HepG2 (cell line): Measurements from ENCODE around the gene PPOX. TPM values are rescaled to one million over a fixed set of nuclear protein-coding genes. Genes with fewer than 3 reads are reported as not detected.
A peak's percentile ranks its signal among the peaks of the same experiment; 100 is the strongest.

ENCODE experiments used
- ATAC-seq: fragments of 200-7000 bp; cut with Tn5 transposase; 3 replicates; pipeline ENCODE4 v1.9.1; 2020; ENCODE audit warnings: mild to moderate bottlenecking, moderate library complexity
- BruUV-seq: library from RNA; stranded (reverse); fragments of 400-500 nt; replicated peaks from 2 replicates; lab custom pipeline; 2021; lab: Mats Ljungman, UMichigan
- CTCF ChIA-PET: fragments of 300-600 bp; formaldehyde crosslinking; extraction: SDS; loops from one replicate; lab custom pipeline; 2021; ENCODE audit warnings: low total read pairs, inconsistent platforms, low intra/inter-chr PET ratio; lab: Yijun Ruan, JAX
- POLR2A ChIA-PET: fragments of 350-600 bp; sonication (Branson Sonifier 250); formaldehyde crosslinking; loops from one replicate; lab custom pipeline; 2020; ENCODE audit warnings: antibody characterized with exemption, inconsistent platforms; lab: Yijun Ruan, JAX
- DNase-seq: peaks from one replicate; pipeline ENCODE4 v3.0.0-alpha.2; 2015; ENCODE audit warnings: low spot score
- FAIRE-seq: peaks from 3 replicates; lab custom pipeline; 2011; peaks lifted over from hg19 to GRCh38; lab: Jason Lieb, UNC
- H2AFZ ChIP-seq: one replicate; pipeline ENCODE4 v1.6.1; 2011; ENCODE audit warnings: low read length, inconsistent platforms
- H3K27ac ChIP-seq: fragments of 300-600 bp; 3 replicates; pipeline ENCODE4 v1.8.0; 2011; ENCODE audit warnings: mixed run types, mild to moderate bottlenecking, mixed read lengths, low read length, inconsistent platforms; ENCODE audit not compliant: insufficient read depth; ENCODE audit errors: extremely low read length
- H3K27me3 ChIP-seq, 2 experiments: fragments of 200-600 bp in 1 of 2; 2 replicates in 1 of 2; 3 replicates in 1 of 2; pipeline versions ENCODE4 v1.6.0 to v1.8.0; 2011; ENCODE audit warnings: low read length in 2 of 2, mild to moderate bottlenecking in 2 of 2, moderate library complexity in 2 of 2, inconsistent platforms in 1 of 2; ENCODE audit not compliant: insufficient read depth in 2 of 2, control insufficient read depth in 1 of 2
- H3K36me3 ChIP-seq, 2 experiments: fragments of 200-600 bp in 1 of 2; replicated peaks in 1 of 2; 2 replicates in 1 of 2; 3 replicates in 1 of 2; pipeline versions ENCODE4 v1.5.1 to v1.8.0; 2011; ENCODE audit warnings: low read length in 2 of 2, inconsistent platforms in 1 of 2; ENCODE audit not compliant: insufficient read depth in 2 of 2, control insufficient read depth in 1 of 2
- H3K4me1 ChIP-seq: 2 replicates; pipeline ENCODE4 v1.5.1; 2012; ENCODE audit warnings: low read length, inconsistent platforms; ENCODE audit not compliant: insufficient read depth
- H3K4me2 ChIP-seq: 2 replicates; pipeline ENCODE4 v1.6.0; 2011; ENCODE audit warnings: low read depth, low read length, inconsistent platforms
- H3K4me3 ChIP-seq, 3 experiments: fragments of 200-600 bp in 1 of 3; sonication (generic), shearing (Covaris generic) in 1 of 3; replicated peaks in 1 of 3; 2 replicates each; pipeline ENCODE4 v1.5.1; 2011 to 2016; ENCODE audit warnings: low read length in 3 of 3, inconsistent platforms in 2 of 3, low read depth in 2 of 3, mild to moderate bottlenecking in 2 of 3, control low read depth in 1 of 3, mixed read lengths in 1 of 3; ENCODE audit not compliant: insufficient read depth in 1 of 3
- H3K79me2 ChIP-seq: one replicate; pipeline ENCODE4 v1.6.1; 2011; ENCODE audit warnings: low read length, inconsistent platforms; ENCODE audit not compliant: insufficient read depth
- H3K9ac ChIP-seq: 2 replicates; pipeline ENCODE4 v1.6.0; 2011; ENCODE audit warnings: mild to moderate bottlenecking, low read depth, low read length, inconsistent platforms; ENCODE audit not compliant: insufficient read depth
- H3K9me3 ChIP-seq: 2 replicates; pipeline ENCODE4 v1.5.1; 2012; ENCODE audit warnings: mild to moderate bottlenecking, low read length
- H4K20me1 ChIP-seq: 2 replicates; pipeline ENCODE4 v1.6.0; 2011; ENCODE audit warnings: inconsistent platforms, mild to moderate bottlenecking, low read length, moderate library complexity; ENCODE audit not compliant: insufficient read depth
- ARNT2 ChIP-seq: sonication (generic); formaldehyde crosslinking; IDR thresholded peaks from 2 replicates; pipeline ENCODE4 v1.8.0; 2022; ENCODE audit warnings: mild to moderate bottlenecking, low read depth, missing genetic modification reagents, moderate library complexity
- CBFB ChIP-seq: sonication (generic); formaldehyde crosslinking; IDR thresholded peaks from 2 replicates; pipeline ENCODE4 v1.4.0; 2020; ENCODE audit warnings: missing genetic modification reagents
- GABPB1 ChIP-seq: IDR thresholded peaks from 2 replicates; pipeline ENCODE4 v1.6.1; 2016; ENCODE audit warnings: mild to moderate bottlenecking, missing genetic modification reagents, moderate library complexity, missing compliant biosample characterization
- HNRNPLL ChIP-seq: fragments of 200-400 bp; formaldehyde crosslinking; IDR thresholded peaks from 2 replicates; pipeline ENCODE4 v1.6.1; 2017; ENCODE audit warnings: mild to moderate bottlenecking, low read depth, low read length; ENCODE audit not compliant: poor library complexity, severe bottlenecking
- MTF2 ChIP-seq: sonication (generic); formaldehyde crosslinking; IDR thresholded peaks from 2 replicates; pipeline ENCODE4 v1.5.0; 2020; ENCODE audit warnings: missing genetic modification reagents, borderline replicate concordance
- NFE2L1 ChIP-seq: sonication (generic); formaldehyde crosslinking; IDR thresholded peaks from 2 replicates; pipeline ENCODE4 v1.4.0; 2020; ENCODE audit warnings: missing genetic modification reagents, mild to moderate bottlenecking, borderline replicate concordance
- NR2F1 ChIP-seq, 2 experiments: fragments of 450-650 bp in 1 of 2; formaldehyde crosslinking in 1 of 2; IDR thresholded peaks; 2 replicates each; pipeline versions ENCODE4 v1.5.0 to v1.6.1; 2016 to 2020; ENCODE audit warnings: mild to moderate bottlenecking in 1 of 2, missing compliant biosample characterization in 1 of 2, missing genetic modification reagents in 1 of 2, moderate library complexity in 1 of 2
- PAX8 ChIP-seq: sonication (generic); formaldehyde crosslinking; IDR thresholded peaks from 2 replicates; pipeline ENCODE4 v1.8.0; 2022; ENCODE audit warnings: mild to moderate bottlenecking, missing genetic modification reagents, borderline replicate concordance
- POGK ChIP-seq: sonication (generic); formaldehyde crosslinking; conservative IDR thresholded peaks from 2 replicates; pipeline ENCODE4 v1.8.0; 2022; ENCODE audit warnings: mild to moderate bottlenecking, moderate library complexity, missing genetic modification reagents
- POLR2AphosphoS2 ChIP-seq: IDR thresholded peaks from 2 replicates; pipeline ENCODE4 v1.6.1; 2011; ENCODE audit warnings: low read depth, low read length, improper control_type of control experiment
- RAD51 ChIP-seq: fragments of 450-650 bp; IDR thresholded peaks from 2 replicates; pipeline ENCODE4 v1.6.1; 2016; ENCODE audit warnings: borderline replicate concordance
- ZBTB1 ChIP-seq: sonication (generic); formaldehyde crosslinking; IDR thresholded peaks from 2 replicates; pipeline ENCODE4 v1.4.0; 2020; ENCODE audit warnings: missing genetic modification reagents, borderline replicate concordance
- ZNF569 ChIP-seq: sonication (generic); formaldehyde crosslinking; IDR thresholded peaks from 2 replicates; pipeline ENCODE4 v1.5.0; 2020; ENCODE audit warnings: mild to moderate bottlenecking, missing genetic modification reagents, moderate library complexity, borderline replicate concordance
- ZNF678 ChIP-seq: sonication (generic); formaldehyde crosslinking; IDR thresholded peaks from 2 replicates; pipeline ENCODE4 v1.4.0; 2020; ENCODE audit warnings: mild to moderate bottlenecking, missing genetic modification reagents
- ZNF761 ChIP-seq: sonication (generic); formaldehyde crosslinking; conservative IDR thresholded peaks from 2 replicates; pipeline ENCODE4 v1.4.0; 2020; ENCODE audit warnings: mild to moderate bottlenecking, missing genetic modification reagents
- ZSCAN12 ChIP-seq: sonication (generic); formaldehyde crosslinking; IDR thresholded peaks from 2 replicates; pipeline ENCODE4 v1.9.0; 2021; ENCODE audit warnings: mild to moderate bottlenecking, missing genetic modification reagents
- ZSCAN20 ChIP-seq: sonication (generic); formaldehyde crosslinking; IDR thresholded peaks from 2 replicates; pipeline ENCODE4 v1.4.0; 2020; ENCODE audit warnings: missing genetic modification reagents, mild to moderate bottlenecking, borderline replicate concordance
- WGBS: methylation state at CpG from one replicate; pipeline ENCODE4 v1.1.6; 2017; ENCODE audit warnings: low lambda C conversion rate; 5-methylcytosine and 5-hydroxymethylcytosine counted together
- in situ Hi-C: cut with HindIII; loops from 2 replicates; pipeline ENCODE4 v1.10.0; 2017; ENCODE audit warnings: low pct_unique_long_range_greater_than_20kb; ENCODE audit not compliant: extremely low pct_ligation_motif_present
- intact Hi-C: fragments of 100-400 bp; cut with micrococcal nuclease; formaldehyde crosslinking; loops from one replicate; pipeline ENCODE4 v1.10.0; 2022; ENCODE audit not compliant: unreplicated experiment
- polyA plus RNA-seq, 8 experiments: library from polyadenylated mRNA; depleted of rRNA in 3 of 8; stranded (reverse) in 7 of 8; unstranded in 1 of 8; fragments of >200 nt; fragmentation: Illumina TruSeq in 4 of 8; extraction: Trizol in 4 of 8; gene quantifications; 2 replicates each; pipeline versions ENCODE4 v1.2.1 to v1.2.3, GENCODE V29; 2011 to 2016; ENCODE audit warnings: low read depth in 4 of 8, missing spikeins in 1 of 8, mixed read lengths in 1 of 8; ENCODE audit not compliant: insufficient read depth in 1 of 8
- total RNA-seq, 5 experiments: library from RNA; depleted of rRNA; stranded (reverse); fragments of >200 nt; fragmentation: Illumina TruSeq; extraction: Trizol; gene quantifications; 2 replicates each; pipeline ENCODE4 v1.2.3, GENCODE V29; 2016; ENCODE audit warnings: low read depth in 1 of 5
- TF ChIP-seq, protein P1 (sequence below): sonication (generic); formaldehyde crosslinking; IDR thresholded peaks from 2 replicates; pipeline ENCODE4 v1.4.0; 2020; ENCODE audit warnings: missing genetic modification reagents
- TF ChIP-seq, protein P2 (sequence below): sonication (generic); formaldehyde crosslinking; IDR thresholded peaks from 2 replicates; pipeline ENCODE4 v1.8.0; 2022; ENCODE audit warnings: low read depth, missing genetic modification reagents

Gene PPOX
- total and polyA plus RNA-seq, 2 of the 13 experiments (the other 11 are each of a cell fraction or from before 2014, with no cell fraction given), result 15.5 to 27.7 TPM

- in situ Hi-C loops (no loop called here), intact Hi-C loops (loop anchor here (2.0 to 10.0 kb wide), 2 partner anchors 20 to 138 kb away; partner anchors contain the start of gene UFC1)
- FAIRE-seq (peak; percentile 94), ATAC-seq (peak; percentile 96), DNase-seq (peak; percentile 92)
- Histone ChIP-seq H3K9ac (peak within 1 kb of the TSS; percentile 85), H3K36me3 (peaks cover 0 to 8% of the 10 kb centered on the region in 2 experiments; a peak in 2 of 5 replicates), H3K27me3 (no peaks in the 10 kb centered on the region; a peak in 1 of 5 replicates), H3K79me2 (peaks cover 31% of the 10 kb centered on the region), H2AFZ (peak within 1 kb of the TSS; percentile 49), H4K20me1 (no peaks in the 10 kb centered on the region), H3K9me3 (no peaks in the 10 kb centered on the region), H3K4me3 (peak within 1 kb of the TSS; percentile 79 to 82 (median 80)), H3K27ac (peak within 1 kb of the TSS; percentile 90), H3K4me2 (peak within 1 kb of the TSS; percentile 72), H3K4me1 (peaks cover 27% of the 10 kb centered on the region)
- ChIA-PET POLR2A (interaction anchor here (0.6 to 3.5 kb wide), 18 partner anchors 8 to 181 kb away, joined by 3 to 43 read pairs (median 6); partner anchors contain the start of genes APOA2, B4GALT3, F11R and KLHDC9), CTCF (no interaction called here)
- whole genome bisulfite sequencing, result 2% methylated on average over 54 of the region's 68 CpGs
- BruUV-seq, result no TSS peak
- no peak for TF ChIP-seq ZNF678 (CRISPR knock-in tag)
- TF ChIP-seq ZNF761 (CRISPR knock-in tag), result no peak
- TF ChIP-seq, protein P1, sequence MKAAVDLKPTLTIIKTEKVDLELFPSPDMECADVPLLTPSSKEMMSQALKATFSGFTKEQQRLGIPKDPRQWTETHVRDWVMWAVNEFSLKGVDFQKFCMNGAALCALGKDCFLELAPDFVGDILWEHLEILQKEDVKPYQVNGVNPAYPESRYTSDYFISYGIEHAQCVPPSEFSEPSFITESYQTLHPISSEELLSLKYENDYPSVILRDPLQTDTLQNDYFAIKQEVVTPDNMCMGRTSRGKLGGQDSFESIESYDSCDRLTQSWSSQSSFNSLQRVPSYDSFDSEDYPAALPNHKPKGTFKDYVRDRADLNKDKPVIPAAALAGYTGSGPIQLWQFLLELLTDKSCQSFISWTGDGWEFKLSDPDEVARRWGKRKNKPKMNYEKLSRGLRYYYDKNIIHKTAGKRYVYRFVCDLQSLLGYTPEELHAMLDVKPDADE (CRISPR knock-in tag), result no peak
- TF ChIP-seq ZSCAN12 (CRISPR knock-in tag), result no peak
- TF ChIP-seq PAX8 (CRISPR knock-in tag), result no peak
- TF ChIP-seq POLR2AphosphoS2, result no peak
- TF ChIP-seq, protein P2, sequence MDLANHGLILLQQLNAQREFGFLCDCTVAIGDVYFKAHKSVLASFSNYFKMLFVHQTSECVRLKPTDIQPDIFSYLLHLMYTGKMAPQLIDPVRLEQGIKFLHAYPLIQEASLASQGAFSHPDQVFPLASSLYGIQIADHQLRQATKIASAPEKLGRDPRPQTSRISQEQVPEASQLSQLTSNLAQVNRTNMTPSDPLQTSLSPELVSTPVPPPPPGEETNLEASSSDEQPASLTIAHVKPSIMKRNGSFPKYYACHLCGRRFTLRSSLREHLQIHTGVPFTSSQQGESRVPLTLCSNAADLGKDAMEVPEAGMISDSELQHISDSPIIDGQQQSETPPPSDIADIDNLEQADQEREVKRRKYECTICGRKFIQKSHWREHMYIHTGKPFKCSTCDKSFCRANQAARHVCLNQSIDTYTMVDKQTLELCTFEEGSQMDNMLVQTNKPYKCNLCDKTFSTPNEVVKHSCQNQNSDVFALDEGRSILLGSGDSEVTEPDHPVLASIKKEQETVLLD (CRISPR knock-in tag), result peak; percentile 99
- TF ChIP-seq GABPB1 (CRISPR knock-in tag), result peak; percentile 92
- no peak for TF ChIP-seq ARNT2 (CRISPR knock-in tag)
- TF ChIP-seq RAD51, result no peak
- no peak for TF ChIP-seq ZNF569 (CRISPR knock-in tag)
- TF ChIP-seq CBFB (CRISPR knock-in tag), result peak; percentile 13; the same call in 1 of the 2 replicates
- 0 out of 2 replicates have a peak, but pooled peaks have one; percentile 39 for TF ChIP-seq MTF2 (CRISPR knock-in tag)
- peak; percentile 37 for TF ChIP-seq HNRNPLL
- peak in 1 of 2 experiments; percentile 52; a peak in 1 of 4 replicates for TF ChIP-seq NR2F1 (CRISPR knock-in tag; IDR thresholded peaks at IDR 0.05)
- no peak for TF ChIP-seq NFE2L1 (CRISPR knock-in tag)
- TF ChIP-seq ZBTB1 (CRISPR knock-in tag), result no peak
- 0 out of 2 replicates have a peak, but pooled peaks have one; percentile 45 for TF ChIP-seq ZSCAN20
- TF ChIP-seq POGK (CRISPR knock-in tag), result peak; percentile 59; the same call in 1 of the 2 replicates
Measured at GRCh38 chr1:161132410-161133219, 33.6 kb upstream of the PPOX start, which contains the start of gene DEDD. TSS of gene DEDD (minus strand) at chr1:161132667. CDS start at chr1:161124462, 8,205 bp downstream.
